Endodermal cell (in vitro differentiated cells): Measurements from ENCODE around the gene PMEPA1. TPM values are rescaled to one million over a fixed set of nuclear protein-coding genes. Genes with fewer than 3 reads are reported as not detected.
A peak's percentile ranks its signal among the peaks of the same experiment; 100 is the strongest.

ENCODE experiments used
- DNase-seq: peaks from one replicate; pipeline ENCODE4 v3.0.0-alpha.2; 2017
- H3K27ac ChIP-seq: 2 replicates; pipeline ENCODE4 v1.5.1; 2013; ENCODE audit warnings: mild to moderate bottlenecking, low read depth, low read length, moderate library complexity
- H3K27me3 ChIP-seq: 2 replicates; pipeline ENCODE4 v1.6.1; 2013; ENCODE audit warnings: mild to moderate bottlenecking, low read length, moderate library complexity; ENCODE audit not compliant: insufficient read depth, control insufficient read depth, poor library complexity, severe bottlenecking
- H3K36me3 ChIP-seq: 2 replicates; pipeline ENCODE4 v1.7.0; 2013; ENCODE audit warnings: mild to moderate bottlenecking, low read length, moderate library complexity; ENCODE audit not compliant: control insufficient read depth, insufficient read depth
- H3K4me1 ChIP-seq: one replicate; pipeline ENCODE4 v1.7.0; 2013; ENCODE audit warnings: low read length; ENCODE audit not compliant: control insufficient read depth, insufficient read depth
- H3K4me3 ChIP-seq: 2 replicates; pipeline ENCODE4 v1.5.1; 2013; ENCODE audit warnings: mild to moderate bottlenecking, low read length, moderate library complexity
- H3K9ac ChIP-seq: 2 replicates; pipeline ENCODE4 v1.6.1; 2013; ENCODE audit warnings: mild to moderate bottlenecking, low read length, moderate library complexity; ENCODE audit not compliant: poor library complexity, severe bottlenecking; ENCODE audit errors: extremely low read depth
- H3K9me3 ChIP-seq: 2 replicates; pipeline ENCODE4 v1.6.1; 2013; ENCODE audit warnings: mild to moderate bottlenecking, low read length, moderate library complexity; ENCODE audit not compliant: control insufficient read depth
- H3K27ac Mint-ChIP-seq: 2 replicates; pipeline ENCODE4 v1.8.0; 2020; ENCODE audit warnings: mixed read lengths
- H3K27me3 Mint-ChIP-seq: 2 replicates; pipeline ENCODE4 v1.8.0; 2021; ENCODE audit warnings: mild to moderate bottlenecking, mixed read lengths; ENCODE audit not compliant: insufficient read depth
- H3K36me3 Mint-ChIP-seq: 2 replicates; pipeline ENCODE4 v1.8.0; 2020; ENCODE audit warnings: low read depth, mixed read lengths
- H3K4me1 Mint-ChIP-seq: 2 replicates; pipeline ENCODE4 v1.8.0; 2020; ENCODE audit warnings: mixed read lengths
- H3K4me3 Mint-ChIP-seq: 2 replicates; pipeline ENCODE4 v1.8.0; 2020; ENCODE audit warnings: mild to moderate bottlenecking, moderate library complexity, mixed read lengths
- H3K9me3 Mint-ChIP-seq: 2 replicates; pipeline ENCODE4 v1.8.0; 2020; ENCODE audit warnings: mild to moderate bottlenecking, mixed read lengths
- WGBS, 2 experiments: methylation state at CpG; one replicate each; pipeline versions ENCODE4 v1.1.5 to v1.1.7; 2013; ENCODE audit warnings: missing lambda C conversion rate in 2 of 2, mixed read lengths in 1 of 2; ENCODE audit not compliant: insufficient coverage in 1 of 2, insufficient read length in 1 of 2; 5-methylcytosine and 5-hydroxymethylcytosine counted together
- total RNA-seq, 2 donors: library from RNA; stranded (reverse); fragmentation: NEBNext Ultra II Directional in 1 of 2; extraction: Animal tissue kit (Norgen Biotek cat#: 25700) in 1 of 2; gene quantifications; 2 replicates in 1 of 2; 3 replicates in 1 of 2; pipeline ENCODE4 v1.2.1, GENCODE V29; 2021
- TF ChIP-seq, protein P1 (sequence below): fragments of 200-600 bp; sonication (generic); conservative IDR thresholded peaks from 2 replicates; pipeline ENCODE4 v1.5.0; 2021; ENCODE audit warnings: antibody characterized with exemption, mild to moderate bottlenecking

The PMEPA1 gene
- total RNA-seq, 2 donors from 2014 or later: 18.8 to 37.4 TPM

DNA sequence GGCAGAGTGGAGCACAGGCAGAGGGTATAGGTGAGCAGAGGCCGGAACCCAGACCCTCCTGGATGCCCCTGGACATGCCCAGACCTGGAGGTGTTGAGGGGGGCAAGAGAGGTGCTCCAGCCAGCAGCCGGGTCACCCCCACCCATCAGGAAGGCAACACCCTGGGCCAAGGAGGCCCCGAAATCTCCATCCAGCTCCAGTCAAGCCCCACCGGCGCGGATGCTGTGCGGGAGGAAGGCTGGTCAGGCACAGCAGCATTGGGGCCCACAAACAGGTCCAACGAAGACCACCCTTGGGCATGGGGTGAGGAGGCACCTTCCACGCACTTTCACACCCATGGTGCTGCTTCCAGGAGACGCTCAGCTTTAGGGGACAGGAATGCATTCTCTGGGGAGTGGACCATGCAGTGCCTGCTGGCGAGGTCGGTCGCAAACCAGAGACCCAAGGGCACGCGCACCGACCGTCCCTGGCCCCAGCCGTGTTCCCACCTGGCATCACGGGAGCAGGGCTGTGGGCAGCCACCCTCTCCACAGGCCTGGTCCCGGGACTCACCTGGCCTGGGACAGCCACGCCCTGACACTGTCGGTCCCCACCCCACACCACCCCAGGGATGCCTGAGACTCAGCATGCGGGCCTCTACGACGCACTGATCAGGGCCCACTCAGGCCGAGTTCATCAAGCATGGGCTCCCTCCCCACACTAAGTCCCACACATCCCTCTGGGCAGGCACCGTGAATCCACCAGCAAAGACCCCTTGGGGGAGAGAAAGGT, 45.9 kb downstream of the PMEPA1 start:
- peak; percentile 44 for DNase-seq
- Histone ChIP-seq H3K36me3 (peaks cover 49% of the 10 kb centered on the region), H3K4me3 (no peak overlapping the region), H3K9ac (no peak overlapping the region), H3K27me3 (no peaks in the 10 kb centered on the region), H3K27ac (peak overlapping the region; percentile 63), H3K4me1 (peaks cover 13% of the 10 kb centered on the region), H3K9me3 (no peaks in the 10 kb centered on the region)
- 94 to 97% methylated on average over 18 to 27 of the region's 27 CpGs for WGBS, 2 experiments
- H3K27ac Mint-ChIP-seq: peak overlapping the region; percentile 26
- H3K4me1 Mint-ChIP-seq: peaks cover 21% of the 10 kb centered on the region
- H3K4me3 Mint-ChIP-seq: no peak overlapping the region
- H3K9me3 Mint-ChIP-seq: no peaks in the 10 kb centered on the region
- H3K27me3 Mint-ChIP-seq: no peaks in the 10 kb centered on the region
- peaks cover 27% of the 10 kb centered on the region for H3K36me3 Mint-ChIP-seq
- TF ChIP-seq, protein P1, sequence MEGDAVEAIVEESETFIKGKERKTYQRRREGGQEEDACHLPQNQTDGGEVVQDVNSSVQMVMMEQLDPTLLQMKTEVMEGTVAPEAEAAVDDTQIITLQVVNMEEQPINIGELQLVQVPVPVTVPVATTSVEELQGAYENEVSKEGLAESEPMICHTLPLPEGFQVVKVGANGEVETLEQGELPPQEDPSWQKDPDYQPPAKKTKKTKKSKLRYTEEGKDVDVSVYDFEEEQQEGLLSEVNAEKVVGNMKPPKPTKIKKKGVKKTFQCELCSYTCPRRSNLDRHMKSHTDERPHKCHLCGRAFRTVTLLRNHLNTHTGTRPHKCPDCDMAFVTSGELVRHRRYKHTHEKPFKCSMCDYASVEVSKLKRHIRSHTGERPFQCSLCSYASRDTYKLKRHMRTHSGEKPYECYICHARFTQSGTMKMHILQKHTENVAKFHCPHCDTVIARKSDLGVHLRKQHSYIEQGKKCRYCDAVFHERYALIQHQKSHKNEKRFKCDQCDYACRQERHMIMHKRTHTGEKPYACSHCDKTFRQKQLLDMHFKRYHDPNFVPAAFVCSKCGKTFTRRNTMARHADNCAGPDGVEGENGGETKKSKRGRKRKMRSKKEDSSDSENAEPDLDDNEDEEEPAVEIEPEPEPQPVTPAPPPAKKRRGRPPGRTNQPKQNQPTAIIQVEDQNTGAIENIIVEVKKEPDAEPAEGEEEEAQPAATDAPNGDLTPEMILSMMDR: no peak

DNA sequence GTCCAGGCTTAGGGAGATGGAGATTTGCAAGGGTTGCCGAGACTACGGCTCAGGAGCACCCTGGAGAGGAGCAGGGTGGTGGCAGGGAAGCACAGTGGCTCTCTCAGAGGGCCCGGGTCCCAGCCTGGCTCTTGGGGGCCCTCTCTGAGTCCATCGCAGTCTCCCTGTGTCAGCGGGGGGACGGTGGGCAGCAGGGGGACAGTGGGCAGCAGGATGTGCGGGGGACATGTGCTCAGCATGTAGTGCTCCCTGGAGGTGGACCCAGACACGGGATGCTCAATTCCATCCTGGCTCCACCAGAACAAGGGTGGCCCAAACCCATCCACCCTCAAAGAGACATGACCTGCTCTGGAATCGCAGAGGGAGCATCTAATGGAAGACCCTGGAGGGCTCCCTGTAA, 46.6 kb downstream of the PMEPA1 start:
- Histone ChIP-seq H3K9ac (no peak overlapping the region), H3K4me1 (peaks cover 9% of the 10 kb centered on the region), H3K27ac (peak overlapping the region; percentile 63), H3K4me3 (no peak overlapping the region), H3K27me3 (no peaks in the 10 kb centered on the region), H3K9me3 (no peaks in the 10 kb centered on the region), H3K36me3 (peaks cover 46% of the 10 kb centered on the region)
- no peak overlapping the region for H3K4me3 Mint-ChIP-seq
- no peaks in the 10 kb centered on the region for H3K27me3 Mint-ChIP-seq
- TF ChIP-seq, protein P1: no peak
- WGBS, 2 experiments: 96 to 100% methylated on average over 4 to 9 of the region's 9 CpGs
- peak overlapping the region; percentile 56 for H3K27ac Mint-ChIP-seq
- H3K4me1 Mint-ChIP-seq: peaks cover 15% of the 10 kb centered on the region
- no peaks in the 10 kb centered on the region for H3K9me3 Mint-ChIP-seq
- peaks cover 27% of the 10 kb centered on the region for H3K36me3 Mint-ChIP-seq
- peak; percentile 43 for DNase-seq

DNA sequence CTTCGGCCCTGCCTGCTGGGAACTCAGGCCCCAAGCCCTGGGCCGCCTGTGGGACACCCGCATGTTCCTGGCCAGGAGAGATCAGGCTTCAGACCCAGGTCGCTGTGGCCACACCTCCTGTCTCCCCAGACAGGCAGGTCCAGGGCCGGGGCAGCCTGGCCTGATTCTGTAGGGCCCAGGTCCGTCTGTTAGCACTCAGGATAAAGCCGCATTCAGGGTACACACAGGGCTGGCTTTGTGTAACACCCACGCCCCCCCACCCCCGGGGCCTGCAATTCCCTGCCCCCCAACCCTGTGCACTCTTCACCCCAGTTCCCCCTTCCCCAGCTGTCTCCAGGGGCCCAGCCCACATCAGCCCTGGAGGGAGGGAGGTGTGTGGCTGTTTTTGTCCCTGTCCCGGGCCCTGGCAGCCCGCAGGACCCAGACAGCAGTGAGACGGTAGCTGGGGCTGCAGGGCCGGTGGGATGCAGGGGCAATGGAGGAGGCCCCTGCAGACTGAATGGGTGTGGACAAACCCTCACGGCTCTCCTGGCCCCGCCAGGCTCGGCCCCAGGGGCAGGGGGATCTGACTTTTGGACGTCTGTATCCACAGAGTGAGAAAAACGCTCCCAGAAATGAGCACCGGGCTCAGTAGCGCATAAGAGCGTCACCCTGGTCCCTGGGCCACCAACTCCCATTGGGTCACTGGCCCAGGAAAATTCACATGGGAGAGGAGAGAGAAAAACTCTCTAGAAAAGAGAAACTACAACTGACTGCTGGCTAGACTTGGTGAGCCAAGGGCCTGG, 47.2 kb downstream of the PMEPA1 start:
- Histone ChIP-seq H3K9ac (no peak overlapping the region), H3K4me3 (no peak overlapping the region), H3K36me3 (peaks cover 46% of the 10 kb centered on the region), H3K9me3 (no peaks in the 10 kb centered on the region), H3K27ac (peak overlapping the region; percentile 63), H3K4me1 (peaks cover 6% of the 10 kb centered on the region), H3K27me3 (no peaks in the 10 kb centered on the region)
- TF ChIP-seq, protein P1: no peak
- Mint-ChIP-seq H3K4me1 (peaks cover 10% of the 10 kb centered on the region), H3K4me3 (no peak overlapping the region), H3K36me3 (peaks cover 32% of the 10 kb centered on the region), H3K27ac (peak overlapping the region; percentile 81), H3K9me3 (no peaks in the 10 kb centered on the region), H3K27me3 (no peaks in the 10 kb centered on the region)
- WGBS, 2 experiments: 86 to 90% methylated on average over 6 to 20 of the region's 21 CpGs
- DNase-seq: peak; percentile 63
